ENCODE measurements around the gene ANLN.

The ANLN gene

DNA sequence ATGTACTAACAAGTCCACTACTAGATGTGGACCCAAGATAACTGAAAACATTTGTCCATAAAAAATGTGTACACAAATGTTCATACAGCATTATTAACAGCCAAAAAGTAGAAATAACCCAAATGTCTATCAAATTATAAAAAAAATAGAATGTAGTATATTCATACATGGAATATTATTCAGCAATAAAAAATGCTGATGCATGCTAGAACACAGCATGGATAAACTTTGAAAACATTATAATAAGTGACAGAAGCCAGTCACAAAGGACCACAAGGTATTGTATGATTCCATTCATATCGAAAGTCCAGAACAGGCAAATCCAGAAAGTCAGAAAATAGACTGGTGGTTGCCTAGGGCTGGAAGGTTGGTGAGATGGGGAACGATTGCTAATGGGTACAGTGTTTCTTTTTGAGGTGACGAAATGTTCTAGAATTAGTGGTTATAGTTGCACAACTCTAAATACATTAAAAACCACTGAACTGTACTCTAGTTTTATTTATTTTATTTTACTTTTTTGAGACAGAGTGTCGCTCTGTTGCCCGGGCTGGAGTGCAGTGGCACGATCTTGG lies 43.3 kb upstream of the ANLN start:
- H3K9ac ChIP-seq (ENCODE audit: low read length) = no peak overlapping the region
- no peak overlapping the region for H3K4me2 ChIP-seq (ENCODE audit: low read depth, low read length, poor library complexity, severe bottlenecking)
- H3K9me2 ChIP-seq (replicated peaks; ENCODE audit: insufficient read depth, low read length) = no peaks in the 10 kb centered on the region
- no peaks in the 10 kb centered on the region for H3F3A ChIP-seq (ENCODE audit: insufficient read depth)
- no peaks in the 10 kb centered on the region for H3K9me3 ChIP-seq (ENCODE audit: insufficient read depth, low read length)
- no peaks in the 10 kb centered on the region for H3K27me3 ChIP-seq (ENCODE audit: low read length)
- H4K20me1 ChIP-seq (ENCODE audit: low read depth, low read length) = no peaks in the 10 kb centered on the region
- H3K4me3 ChIP-seq (ENCODE audit: insufficient read depth, low read length, poor library complexity, severe bottlenecking) = no peak overlapping the region
- no peak overlapping the region for H3K27ac ChIP-seq (ENCODE audit: low read depth, low read length)
- no peak overlapping the region for H2AFZ ChIP-seq (ENCODE audit: low read depth, low read length, severe bottlenecking)
- no peaks in the 10 kb centered on the region for H3K79me2 ChIP-seq (ENCODE audit: insufficient read depth, low read length)
- TF ChIP-seq EZH2phosphoT487 (conservative IDR thresholded peaks at IDR 0.05; ENCODE audit: low read length) = no peak
- TF ChIP-seq, protein P1, sequence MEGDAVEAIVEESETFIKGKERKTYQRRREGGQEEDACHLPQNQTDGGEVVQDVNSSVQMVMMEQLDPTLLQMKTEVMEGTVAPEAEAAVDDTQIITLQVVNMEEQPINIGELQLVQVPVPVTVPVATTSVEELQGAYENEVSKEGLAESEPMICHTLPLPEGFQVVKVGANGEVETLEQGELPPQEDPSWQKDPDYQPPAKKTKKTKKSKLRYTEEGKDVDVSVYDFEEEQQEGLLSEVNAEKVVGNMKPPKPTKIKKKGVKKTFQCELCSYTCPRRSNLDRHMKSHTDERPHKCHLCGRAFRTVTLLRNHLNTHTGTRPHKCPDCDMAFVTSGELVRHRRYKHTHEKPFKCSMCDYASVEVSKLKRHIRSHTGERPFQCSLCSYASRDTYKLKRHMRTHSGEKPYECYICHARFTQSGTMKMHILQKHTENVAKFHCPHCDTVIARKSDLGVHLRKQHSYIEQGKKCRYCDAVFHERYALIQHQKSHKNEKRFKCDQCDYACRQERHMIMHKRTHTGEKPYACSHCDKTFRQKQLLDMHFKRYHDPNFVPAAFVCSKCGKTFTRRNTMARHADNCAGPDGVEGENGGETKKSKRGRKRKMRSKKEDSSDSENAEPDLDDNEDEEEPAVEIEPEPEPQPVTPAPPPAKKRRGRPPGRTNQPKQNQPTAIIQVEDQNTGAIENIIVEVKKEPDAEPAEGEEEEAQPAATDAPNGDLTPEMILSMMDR (IDR thresholded peaks at IDR 0.05; ENCODE audit: insufficient read depth, low read length, poor library complexity, severe bottlenecking) = no peak
- H3K36me3 ChIP-seq (ENCODE audit: low read length) = no peaks in the 10 kb centered on the region

DNA sequence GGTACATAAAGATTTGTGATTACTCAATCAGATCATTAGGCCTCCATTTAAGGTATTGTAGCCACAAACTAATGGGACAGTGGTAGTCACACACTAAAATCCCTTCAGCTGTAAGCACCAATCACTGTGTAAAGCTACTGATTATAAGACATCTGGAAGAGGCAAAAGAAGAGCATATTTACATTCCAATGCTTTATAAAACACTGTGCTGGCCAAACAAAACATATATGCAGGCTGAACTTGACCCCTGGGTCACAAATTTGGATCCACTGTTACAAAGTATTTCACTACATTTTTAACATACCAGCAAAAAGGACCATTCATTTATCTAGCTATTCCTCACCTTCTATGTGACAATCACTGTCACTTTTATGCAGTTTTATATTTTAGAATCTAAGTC lies 41.4 kb upstream of the ANLN start:
- Histone ChIP-seq H3K9ac (ENCODE audit: low read length) (no peak overlapping the region), H3K36me3 (ENCODE audit: low read length) (no peaks in the 10 kb centered on the region), H3K4me2 (ENCODE audit: low read depth, low read length, poor library complexity, severe bottlenecking) (no peak overlapping the region), H3F3A (ENCODE audit: insufficient read depth) (no peaks in the 10 kb centered on the region), H3K9me2 (replicated peaks; ENCODE audit: insufficient read depth, low read length) (no peaks in the 10 kb centered on the region), H4K20me1 (ENCODE audit: low read depth, low read length) (no peaks in the 10 kb centered on the region), H3K4me3 (ENCODE audit: insufficient read depth, low read length, poor library complexity, severe bottlenecking) (no peak overlapping the region), H3K9me3 (ENCODE audit: insufficient read depth, low read length) (no peaks in the 10 kb centered on the region), H3K27me3 (ENCODE audit: low read length) (no peaks in the 10 kb centered on the region), H3K79me2 (ENCODE audit: insufficient read depth, low read length) (no peaks in the 10 kb centered on the region), H3K27ac (ENCODE audit: low read depth, low read length) (no peak overlapping the region), H2AFZ (ENCODE audit: low read depth, low read length, severe bottlenecking) (no peak overlapping the region)
- no peak for TF ChIP-seq EZH2phosphoT487 (conservative IDR thresholded peaks at IDR 0.05; ENCODE audit: low read length)
- TF ChIP-seq, protein P1 (IDR thresholded peaks at IDR 0.05; ENCODE audit: insufficient read depth, low read length, poor library complexity, severe bottlenecking) = no peak

DNA sequence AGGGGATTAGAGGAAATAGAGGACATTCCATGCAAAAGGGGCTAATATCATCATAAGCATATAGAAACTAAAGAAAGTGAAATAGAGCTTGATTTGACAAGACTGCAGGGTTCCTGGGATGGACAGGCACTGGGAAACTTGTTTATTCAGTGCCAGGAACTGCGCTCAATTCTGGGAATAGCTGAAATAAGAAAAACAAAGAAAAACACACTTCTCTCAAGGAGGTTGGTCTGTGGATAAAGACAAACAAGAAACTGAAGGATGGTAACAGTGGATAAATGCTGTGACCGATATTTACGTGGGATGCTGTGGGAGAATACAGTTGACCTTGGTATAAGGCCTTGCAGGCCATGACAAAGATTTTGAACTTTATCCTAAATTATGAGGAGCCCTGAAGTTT lies 40.9 kb upstream of the ANLN start:
- TF ChIP-seq, protein P1 (IDR thresholded peaks at IDR 0.05; ENCODE audit: insufficient read depth, low read length, poor library complexity, severe bottlenecking) = no peak
- no peak for TF ChIP-seq EZH2phosphoT487 (conservative IDR thresholded peaks at IDR 0.05; ENCODE audit: low read length)
- H3K9ac ChIP-seq (ENCODE audit: low read length) = no peak overlapping the region
- no peaks in the 10 kb centered on the region for H3K9me3 ChIP-seq (ENCODE audit: insufficient read depth, low read length)
- H3F3A ChIP-seq (ENCODE audit: insufficient read depth) = no peaks in the 10 kb centered on the region
- H3K4me3 ChIP-seq (ENCODE audit: insufficient read depth, low read length, poor library complexity, severe bottlenecking) = no peak overlapping the region
- no peak overlapping the region for H3K27ac ChIP-seq (ENCODE audit: low read depth, low read length)
- no peak overlapping the region for H2AFZ ChIP-seq (ENCODE audit: low read depth, low read length, severe bottlenecking)
- no peaks in the 10 kb centered on the region for H3K36me3 ChIP-seq (ENCODE audit: low read length)
- no peaks in the 10 kb centered on the region for H3K9me2 ChIP-seq (replicated peaks; ENCODE audit: insufficient read depth, low read length)
- no peaks in the 10 kb centered on the region for H4K20me1 ChIP-seq (ENCODE audit: low read depth, low read length)
- no peaks in the 10 kb centered on the region for H3K27me3 ChIP-seq (ENCODE audit: low read length)
- H3K79me2 ChIP-seq (ENCODE audit: insufficient read depth, low read length) = no peaks in the 10 kb centered on the region
- H3K4me2 ChIP-seq (ENCODE audit: low read depth, low read length, poor library complexity, severe bottlenecking) = no peak overlapping the region

Measured in SU-DHL-6 (cell line).